HepG2 (cell line): Measurements from ENCODE around the gene ERP27.

Experiments
- ATF2 ChIP-seq: sonication (generic); formaldehyde crosslinking; IDR thresholded peaks from 2 replicates; pipeline ENCODE4 v1.4.0; 2020; ENCODE audit warnings: missing genetic modification reagents
- CTCF ChIP-seq: sonication (generic); formaldehyde crosslinking; IDR thresholded peaks from 2 replicates; pipeline ENCODE4 v1.5.0; 2020; ENCODE audit warnings: mild to moderate bottlenecking, missing genetic modification reagents, moderate library complexity
- EED ChIP-seq: sonication (generic); formaldehyde crosslinking; IDR thresholded peaks from 2 replicates; pipeline ENCODE4 v1.5.0; 2020; ENCODE audit warnings: mild to moderate bottlenecking, missing genetic modification reagents
- GTF2F1 ChIP-seq: fragments of 150-350 bp; IDR thresholded peaks from 2 replicates; pipeline ENCODE4 v1.6.1; 2014; ENCODE audit warnings: low read length
- IRF9 ChIP-seq: sonication (generic); formaldehyde crosslinking; IDR thresholded peaks from 2 replicates; pipeline ENCODE4 v1.8.0; 2022; ENCODE audit warnings: missing genetic modification reagents, mild to moderate bottlenecking, borderline replicate concordance
- MYC ChIP-seq: sonication (generic); formaldehyde crosslinking; IDR thresholded peaks from 2 replicates; pipeline ENCODE4 v1.9.0; 2021; ENCODE audit warnings: missing genetic modification reagents, borderline replicate concordance
- NCOA5 ChIP-seq: sonication (generic); formaldehyde crosslinking; IDR thresholded peaks from 2 replicates; pipeline ENCODE4 v1.4.0; 2020; ENCODE audit warnings: missing genetic modification reagents
- PRDM4 ChIP-seq: sonication (generic); formaldehyde crosslinking; IDR thresholded peaks from 2 replicates; pipeline ENCODE4 v1.9.0; 2021; ENCODE audit warnings: missing genetic modification reagents, borderline replicate concordance
- REST ChIP-seq, 2 experiments: IDR thresholded peaks; 2 replicates each; pipeline ENCODE4 v1.6.1; 2011 to 2012; ENCODE audit warnings: low read length in 2 of 2, borderline replicate concordance in 1 of 2, low read depth in 1 of 2, mild to moderate bottlenecking in 1 of 2, moderate library complexity in 1 of 2
- TBP ChIP-seq: sonication (generic); formaldehyde crosslinking; IDR thresholded peaks from 2 replicates; pipeline ENCODE4 v1.5.0; 2020; ENCODE audit warnings: missing genetic modification reagents
- YY1 ChIP-seq: IDR thresholded peaks from 2 replicates; pipeline ENCODE4 v1.6.1; 2011; ENCODE audit warnings: low read length, low read depth, moderate library complexity, mild to moderate bottlenecking; ENCODE audit not compliant: insufficient read depth, insufficient replicate concordance
- ZNF10 ChIP-seq: sonication (generic); formaldehyde crosslinking; IDR thresholded peaks from 2 replicates; pipeline ENCODE4 v1.4.0; 2020; ENCODE audit warnings: mild to moderate bottlenecking, low read depth, missing genetic modification reagents, borderline replicate concordance
- ZNF263 ChIP-seq: sonication (generic); formaldehyde crosslinking; IDR thresholded peaks from 2 replicates; pipeline ENCODE4 v1.4.0; 2020; ENCODE audit warnings: missing genetic modification reagents
- ZNF746 ChIP-seq: sonication (generic); formaldehyde crosslinking; IDR thresholded peaks from 2 replicates; pipeline ENCODE4 v1.8.0; 2022; ENCODE audit warnings: mild to moderate bottlenecking, missing genetic modification reagents

GRCh38 chr12:14959463-14959862, 21.1 kb upstream of the ERP27 start:
- TF ChIP-seq PRDM4 (CRISPR knock-in tag) (no peak), ZNF263 (no peak), MYC (no peak), IRF9 (CRISPR knock-in tag) (no peak), TBP (CRISPR knock-in tag) (no peak), ZNF746 (no peak), REST (IDR thresholded peaks at IDR 0.05; ENCODE audit: borderline replicate concordance in 1 of 2, low read depth in 1 of 2, low read length in 2 of 2) (no peak), ATF2 (no peak), CTCF (CRISPR knock-in tag) (no peak), ZNF10 (CRISPR knock-in tag) (no peak), YY1 (no peak), EED (no peak), NCOA5 (no peak), GTF2F1 (no peak)
